ENCODE data around the gene ROBO1.
A peak's percentile ranks its signal among the peaks of the same experiment; 100 is the strongest.

Gene ROBO1

GRCh38 chr3:79737530-79737929, 30.3 kb downstream of the ROBO1 start:
- TF ChIP-seq ZFX (IDR thresholded peaks at IDR 0.05) (no peak), CTCF (conservative IDR thresholded peaks at IDR 0.05) (no peak)
- no peak overlapping the region for H3K27ac ChIP-seq

- TF ChIP-seq ZFX (IDR thresholded peaks at IDR 0.05), result no peak
- no peak for TF ChIP-seq CTCF (conservative IDR thresholded peaks at IDR 0.05)
- H3K27ac ChIP-seq, result no peak overlapping the region
Observed at GRCh38 chr3:79729096-79729495, 38.7 kb downstream of the ROBO1 start.

- TF ChIP-seq ZFX (IDR thresholded peaks at IDR 0.05) (no peak), CTCF (conservative IDR thresholded peaks at IDR 0.05) (no peak)
- no peak overlapping the region for H3K27ac ChIP-seq
Observed at GRCh38 chr3:79726786-79727185, 41.0 kb downstream of the ROBO1 start.

- no peak overlapping the region for H3K27ac ChIP-seq
- TF ChIP-seq ZFX (IDR thresholded peaks at IDR 0.05) (no peak), CTCF (conservative IDR thresholded peaks at IDR 0.05) (peak; percentile 8; the same call in 1 of the 2 replicates)
Observed at GRCh38 chr3:79724206-79724605, 43.6 kb downstream of the ROBO1 start.

GRCh38 chr3:79690072-79690471, 77.7 kb downstream of the ROBO1 start:
- TF ChIP-seq ZFX (IDR thresholded peaks at IDR 0.05) (no peak), CTCF (conservative IDR thresholded peaks at IDR 0.05) (no peak)
- no peak overlapping the region for H3K27ac ChIP-seq

- TF ChIP-seq ZFX (IDR thresholded peaks at IDR 0.05) (no peak), CTCF (conservative IDR thresholded peaks at IDR 0.05) (no peak)
- H3K27ac ChIP-seq, result no peak overlapping the region
Observed at GRCh38 chr3:79685108-79685507, 82.7 kb downstream of the ROBO1 start.

GRCh38 chr3:79684041-79684440, 83.8 kb downstream of the ROBO1 start:
- H3K27ac ChIP-seq, result no peak overlapping the region
- TF ChIP-seq CTCF (conservative IDR thresholded peaks at IDR 0.05), result no peak
- TF ChIP-seq ZFX (IDR thresholded peaks at IDR 0.05), result no peak
